SU-DHL-6 (cell line): ENCODE measurements around the gene AP3D1.

Experiments
- CTCF ChIP-seq: fragments of 200-600 bp; sonication (generic); IDR thresholded peaks from one replicate; pipeline ENCODE4 v1.5.1; 2017; ENCODE audit warnings: antibody characterized with exemption, mild to moderate bottlenecking, low read length, moderate library complexity; ENCODE audit not compliant: insufficient read depth, poor library complexity, severe bottlenecking
- EZH2phosphoT487 ChIP-seq: fragments of 200-600 bp; sonication (generic), shearing (Covaris generic); conservative IDR thresholded peaks from 2 replicates; pipeline ENCODE4 v1.6.1; 2018; ENCODE audit warnings: mild to moderate bottlenecking, antibody characterized with exemption, low read length, moderate library complexity, mixed read lengths

GRCh38 chr19:2157452-2157851 is 6.1 kb upstream of the AP3D1 start:
- TF ChIP-seq CTCF, result no peak
- no peak for TF ChIP-seq EZH2phosphoT487
